ENCODE data around the gene EVA1C.
"Not testable (repeated sequence)": the region's sequence is repeated elsewhere in the genome, so short reads cannot be mapped to it uniquely, and the experiment has no call there.

The EVA1C gene

GRCh38 chr21:32499249-32500055 lies 86.9 kb downstream of the EVA1C start:
- DNase-seq (ENCODE audit: low read depth in 3 of 3), result no peak

- DNase-seq (ENCODE audit: low read depth in 3 of 3), result not testable (repeated sequence)
These were observed 91.1 kb downstream of the EVA1C start for GRCh38 chr21:32503641-32504040.

- not testable (repeated sequence) for DNase-seq (ENCODE audit: low read depth in 3 of 3)
These were observed 93.3 kb downstream of the EVA1C start for GRCh38 chr21:32505767-32506166.

- not testable (repeated sequence) for DNase-seq (ENCODE audit: low read depth in 3 of 3)
These were observed 94.0 kb downstream of the EVA1C start for GRCh38 chr21:32506411-32506965.

- no peak for DNase-seq (ENCODE audit: low read depth in 3 of 3)
These were observed 94.9 kb downstream of the EVA1C start for GRCh38 chr21:32507342-32507919.

- DNase-seq (ENCODE audit: low read depth in 3 of 3), result not testable (repeated sequence)
These were observed 95.5 kb downstream of the EVA1C start for GRCh38 chr21:32508036-32508435.

- no peak for DNase-seq (ENCODE audit: low read depth in 3 of 3)
These were observed 96.1 kb downstream of the EVA1C start for GRCh38 chr21:32508558-32508957.

- not testable (repeated sequence) for DNase-seq (ENCODE audit: low read depth in 3 of 3)
These were observed 96.5 kb downstream of the EVA1C start for GRCh38 chr21:32508975-32509374.

- no peak for DNase-seq (ENCODE audit: low read depth in 3 of 3)
These were observed 102.0 kb downstream of the EVA1C start for GRCh38 chr21:32514275-32515055.

- no peak for DNase-seq (ENCODE audit: low read depth in 3 of 3)
These were observed 103.4 kb downstream of the EVA1C start for GRCh38 chr21:32515874-32516273.

GRCh38 chr21:32516756-32517649 lies 104.5 kb downstream of the EVA1C start:
- no peak for DNase-seq (ENCODE audit: low read depth in 3 of 3)

- DNase-seq (ENCODE audit: low read depth in 3 of 3), result no peak
These were observed 107.7 kb downstream of the EVA1C start for GRCh38 chr21:32519945-32520874.

- no peak for DNase-seq (ENCODE audit: low read depth in 3 of 3)
These were observed 108.6 kb downstream of the EVA1C start for GRCh38 chr21:32520875-32521735.

- no peak for DNase-seq (ENCODE audit: low read depth in 3 of 3)
These were observed 109.3 kb downstream of the EVA1C start for GRCh38 chr21:32521736-32522355.

GRCh38 chr21:32523463-32523862 lies 111.0 kb downstream of the EVA1C start:
- DNase-seq (ENCODE audit: low read depth in 3 of 3), result no peak

GRCh38 chr21:32523988-32524719 lies 111.6 kb downstream of the EVA1C start:
- no peak for DNase-seq (ENCODE audit: low read depth in 3 of 3)

- no peak for DNase-seq (ENCODE audit: low read depth in 3 of 3)
These were observed 112.8 kb downstream of the EVA1C start for GRCh38 chr21:32525282-32525681.

- no peak for DNase-seq (ENCODE audit: low read depth in 3 of 3)
These were observed 117.2 kb downstream of the EVA1C start for GRCh38 chr21:32529679-32530078.

Measured in stimulated activated CD4-positive, alpha-beta T cell treated with anti-CD3 and anti-CD28 coated beads, TNF-alpha, amount 100 ng/mL, for 48 hours (primary cell).